BE2C (cell line): ENCODE measurements around the gene ATP8B2.

Source experiments
- DNase-seq: peaks from one replicate; pipeline ENCODE4 v3.0.0-alpha.2; 2020
- H3K27me3 ChIP-seq: fragments of 250-450 bp; sonication (Bioruptor Pico); 2 replicates; pipeline ENCODE4 v1.5.1; 2020; ENCODE audit warnings: mild to moderate bottlenecking
- H3K36me3 ChIP-seq: fragments of 250-450 bp; sonication (Bioruptor Pico); 2 replicates; pipeline ENCODE4 v1.5.1; 2020; ENCODE audit warnings: mild to moderate bottlenecking
- H3K4me1 ChIP-seq: fragments of 250-450 bp; sonication (Bioruptor Pico); 2 replicates; pipeline ENCODE4 v1.5.1; 2020
- H3K4me3 ChIP-seq: 2 replicates; pipeline ENCODE4 v1.5.1; 2011; ENCODE audit warnings: low read depth, low read length
- H3K9me3 ChIP-seq: fragments of 250-450 bp; sonication (Bioruptor Pico); 2 replicates; pipeline ENCODE4 v1.5.1; 2020
- CTCF ChIP-seq: IDR thresholded peaks from 2 replicates; pipeline ENCODE4 v1.5.1; 2012; ENCODE audit warnings: mild to moderate bottlenecking, low read depth, low read length

The ATP8B2 gene

GRCh38 chr1:154351363-154352068, 26.2 kb downstream of the ATP8B2 start:
- peaks cover 2% of the 10 kb centered on the region; the same call in 1 of the 2 replicates for H3K4me1 ChIP-seq
- H3K27me3 ChIP-seq, result no peaks in the 10 kb centered on the region
- no peak for DNase-seq
- peaks cover 19% of the 10 kb centered on the region for H3K36me3 ChIP-seq
- no peak for TF ChIP-seq CTCF
- no peaks in the 10 kb centered on the region for H3K9me3 ChIP-seq
- H3K4me3 ChIP-seq, result no peak overlapping the region

GRCh38 chr1:154352245-154352580, 26.9 kb downstream of the ATP8B2 start:
- Histone ChIP-seq H3K27me3 (no peaks in the 10 kb centered on the region), H3K4me1 (peaks cover 2% of the 10 kb centered on the region; the same call in 1 of the 2 replicates), H3K9me3 (no peaks in the 10 kb centered on the region), H3K4me3 (peak overlapping the region; percentile 56), H3K36me3 (peaks cover 16% of the 10 kb centered on the region)
- no peak for DNase-seq
- no peak for TF ChIP-seq CTCF

GRCh38 chr1:154352581-154353459, 27.5 kb downstream of the ATP8B2 start:
- no peak for DNase-seq
- H3K4me3 ChIP-seq, result peak overlapping the region; percentile 56

GRCh38 chr1:154353460-154353904, 28.2 kb downstream of the ATP8B2 start:
- DNase-seq, result no peak

More at GRCh38 chr1:154352581-154353459, 27.5 kb downstream of the ATP8B2 start:
- H3K36me3 ChIP-seq, result peaks cover 16% of the 10 kb centered on the region
- no peaks in the 10 kb centered on the region for H3K9me3 ChIP-seq
- peaks cover 2% of the 10 kb centered on the region; the same call in 1 of the 2 replicates for H3K4me1 ChIP-seq
- TF ChIP-seq CTCF, result no peak
- H3K27me3 ChIP-seq, result no peaks in the 10 kb centered on the region

GRCh38 chr1:154353966-154354365, 28.6 kb downstream of the ATP8B2 start:
- Histone ChIP-seq H3K27me3 (no peaks in the 10 kb centered on the region), H3K9me3 (no peaks in the 10 kb centered on the region), H3K4me1 (peaks cover 2% of the 10 kb centered on the region; the same call in 1 of the 2 replicates), H3K4me3 (no peak overlapping the region), H3K36me3 (peaks cover 5% of the 10 kb centered on the region)
- no peak for DNase-seq
- no peak for TF ChIP-seq CTCF

More at GRCh38 chr1:154353460-154353904, 28.2 kb downstream of the ATP8B2 start:
- Histone ChIP-seq H3K9me3 (no peaks in the 10 kb centered on the region), H3K36me3 (peaks cover 10% of the 10 kb centered on the region), H3K4me3 (no peak overlapping the region), H3K27me3 (no peaks in the 10 kb centered on the region), H3K4me1 (peaks cover 2% of the 10 kb centered on the region; the same call in 1 of the 2 replicates)
- peak; percentile 46 for TF ChIP-seq CTCF
